HG02588 (cell line): ENCODE results near the gene HSD17B8.
A peak's percentile ranks its signal among the peaks of the same experiment; 100 is the strongest.

Experiments used
- ATAC-seq: cut with Tn5 transposase; IDR thresholded peaks from one replicate; pipeline ENCODE4 v1.9.1; 2021; ENCODE audit warnings: mild to moderate bottlenecking, moderate library complexity; ENCODE audit not compliant: unreplicated experiment

HSD17B8 gene

GRCh38 chr6:33204415-33205190, at the start of gene HSD17B8:
Gene HSD17B8, plus strand, starts transcription at chr6:33204655. Its CDS starts 14 bp downstream, at chr6:33204669.
- peak; percentile 50 for ATAC-seq

- no peak for ATAC-seq
Observed at GRCh38 chr6:33156561-33156960, 47.9 kb upstream of the HSD17B8 start.

GRCh38 chr6:33156964-33157363, 47.5 kb upstream of the HSD17B8 start:
- no peak for ATAC-seq

GRCh38 chr6:33160096-33160495, 44.4 kb upstream of the HSD17B8 start:
- no peak for ATAC-seq

- ATAC-seq, result no peak
Observed at GRCh38 chr6:33160728-33161344, 43.6 kb upstream of the HSD17B8 start.

GRCh38 chr6:33161354-33162331, 42.8 kb upstream of the HSD17B8 start:
- peak; percentile 58 for ATAC-seq

- no peak for ATAC-seq
Observed at GRCh38 chr6:33163540-33163939, 40.9 kb upstream of the HSD17B8 start.

DNA sequence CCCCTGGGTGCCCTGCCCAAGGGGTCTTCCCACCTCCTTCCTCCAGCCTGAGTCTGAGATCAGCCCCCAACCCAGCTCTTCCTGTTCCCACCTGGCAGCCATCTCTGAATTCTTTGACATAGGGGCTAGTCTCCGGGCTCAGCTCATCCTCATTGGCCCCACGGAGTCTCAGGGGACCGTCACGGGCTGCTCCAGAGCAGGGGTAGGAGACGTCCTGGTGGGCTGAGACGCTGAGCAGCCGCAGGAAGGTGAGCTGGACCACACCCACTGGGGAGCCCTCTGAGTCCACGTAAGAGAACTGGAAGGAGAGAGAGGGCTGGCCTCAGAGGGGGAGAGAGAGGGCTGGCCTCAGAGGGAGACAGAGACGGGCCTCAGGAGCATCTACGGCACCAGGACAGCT, 40.3 kb upstream of the HSD17B8 start:
- ATAC-seq, result no peak

DNA sequence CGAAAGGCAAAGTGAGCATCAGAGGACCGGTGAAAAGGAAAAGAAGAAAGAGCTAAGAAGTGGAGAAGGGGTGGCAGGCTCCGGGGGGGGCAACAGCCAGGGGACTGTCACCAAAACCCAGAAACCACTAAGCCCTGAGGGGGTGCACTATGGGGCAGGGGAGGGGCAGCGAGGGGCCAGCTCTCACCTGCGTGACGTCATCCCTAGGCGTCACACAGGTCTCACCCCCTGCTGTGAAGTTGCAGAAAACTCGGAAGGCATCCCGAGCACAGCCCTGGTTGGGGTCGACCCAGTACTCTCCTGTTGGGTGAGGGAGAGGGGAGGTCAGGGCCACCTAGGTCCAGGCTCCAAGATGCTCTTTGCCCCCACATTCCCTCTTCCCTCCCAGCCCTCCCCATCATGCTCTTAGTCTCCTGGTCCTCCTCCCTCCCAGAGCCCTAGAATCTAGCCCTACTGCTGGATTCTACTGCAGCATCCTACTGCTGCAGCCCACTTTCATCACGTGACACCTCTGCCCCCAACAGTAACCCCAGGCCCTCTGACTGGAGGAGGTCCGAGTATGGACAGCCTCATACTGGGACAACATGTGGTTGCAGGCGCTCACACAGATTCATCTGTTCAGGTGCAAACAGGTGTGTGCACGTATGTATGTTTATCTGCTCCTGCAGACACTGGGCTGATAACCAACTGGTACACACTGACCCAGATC, 39.6 kb upstream of the HSD17B8 start:
- ATAC-seq, result no peak

- ATAC-seq, result no peak
Observed at GRCh38 chr6:33165581-33166258, 38.7 kb upstream of the HSD17B8 start.

- no peak for ATAC-seq
Observed at GRCh38 chr6:33166363-33166762, 38.1 kb upstream of the HSD17B8 start.

GRCh38 chr6:33166811-33167210, 37.6 kb upstream of the HSD17B8 start:
- no peak for ATAC-seq

DNA sequence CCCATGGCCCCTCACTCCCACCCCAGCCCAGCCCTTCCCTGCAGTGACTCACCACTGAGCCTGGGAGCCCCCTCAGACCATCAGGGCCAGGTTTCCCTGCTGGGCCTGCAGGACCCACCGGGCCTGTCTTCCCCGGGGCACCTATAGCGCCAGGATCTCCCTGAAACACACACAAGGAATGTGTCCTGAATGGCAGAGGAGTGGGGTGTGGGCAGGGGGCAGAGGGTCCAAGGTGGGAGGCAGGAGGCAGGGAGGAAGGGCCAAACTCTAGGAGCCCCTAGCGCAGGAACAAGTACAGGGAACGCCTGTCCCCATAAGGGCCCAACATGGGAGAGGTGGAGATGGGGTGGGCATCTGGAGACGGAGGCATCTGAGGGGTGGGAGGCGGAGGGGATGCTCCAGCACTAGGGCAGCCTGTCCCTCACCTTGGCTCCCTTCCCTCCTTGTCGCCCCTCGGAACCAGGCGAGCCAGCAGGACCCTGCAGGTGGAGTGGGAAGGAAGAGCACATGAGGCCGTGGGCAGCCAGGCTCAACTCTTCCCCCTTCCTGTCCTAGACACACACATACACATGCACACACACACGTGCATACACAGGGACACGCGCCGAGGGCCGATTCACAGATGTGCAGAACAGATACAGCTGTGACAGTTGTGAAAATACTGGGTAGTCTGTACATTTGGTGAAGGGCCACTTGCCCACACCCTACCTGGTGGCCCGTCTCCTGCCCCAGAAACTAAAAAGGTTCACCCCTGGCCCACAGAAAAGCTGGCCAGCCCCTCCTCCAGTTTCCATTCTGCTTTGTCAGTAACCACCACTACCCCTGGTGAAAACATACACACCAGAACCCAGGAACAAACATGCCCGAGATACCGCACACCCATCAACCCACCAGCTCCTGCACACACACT, 36.8 kb upstream of the HSD17B8 start:
- ATAC-seq, result no peak

- no peak for ATAC-seq
Observed at GRCh38 chr6:33168284-33168601, 36.2 kb upstream of the HSD17B8 start.

DNA sequence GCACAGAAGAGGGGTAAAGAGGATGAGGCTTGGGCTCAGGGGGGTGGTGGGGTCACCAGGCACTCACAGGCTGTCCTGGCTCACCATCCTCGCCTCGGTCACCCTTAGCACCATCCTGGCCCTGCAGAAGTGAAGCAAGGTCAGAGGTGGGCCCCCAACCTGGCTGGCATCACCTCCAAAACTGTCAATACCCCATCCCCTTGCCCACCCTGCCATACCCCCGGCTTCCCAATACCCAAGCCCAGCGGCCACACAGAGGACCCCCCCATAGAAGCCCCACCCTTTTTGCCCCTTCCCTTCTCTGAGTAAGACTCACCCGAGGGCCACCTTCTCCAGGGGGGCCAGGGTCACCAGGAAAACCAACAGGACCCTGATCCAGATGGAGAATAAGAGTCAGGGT, 35.8 kb upstream of the HSD17B8 start:
- ATAC-seq, result no peak

DNA sequence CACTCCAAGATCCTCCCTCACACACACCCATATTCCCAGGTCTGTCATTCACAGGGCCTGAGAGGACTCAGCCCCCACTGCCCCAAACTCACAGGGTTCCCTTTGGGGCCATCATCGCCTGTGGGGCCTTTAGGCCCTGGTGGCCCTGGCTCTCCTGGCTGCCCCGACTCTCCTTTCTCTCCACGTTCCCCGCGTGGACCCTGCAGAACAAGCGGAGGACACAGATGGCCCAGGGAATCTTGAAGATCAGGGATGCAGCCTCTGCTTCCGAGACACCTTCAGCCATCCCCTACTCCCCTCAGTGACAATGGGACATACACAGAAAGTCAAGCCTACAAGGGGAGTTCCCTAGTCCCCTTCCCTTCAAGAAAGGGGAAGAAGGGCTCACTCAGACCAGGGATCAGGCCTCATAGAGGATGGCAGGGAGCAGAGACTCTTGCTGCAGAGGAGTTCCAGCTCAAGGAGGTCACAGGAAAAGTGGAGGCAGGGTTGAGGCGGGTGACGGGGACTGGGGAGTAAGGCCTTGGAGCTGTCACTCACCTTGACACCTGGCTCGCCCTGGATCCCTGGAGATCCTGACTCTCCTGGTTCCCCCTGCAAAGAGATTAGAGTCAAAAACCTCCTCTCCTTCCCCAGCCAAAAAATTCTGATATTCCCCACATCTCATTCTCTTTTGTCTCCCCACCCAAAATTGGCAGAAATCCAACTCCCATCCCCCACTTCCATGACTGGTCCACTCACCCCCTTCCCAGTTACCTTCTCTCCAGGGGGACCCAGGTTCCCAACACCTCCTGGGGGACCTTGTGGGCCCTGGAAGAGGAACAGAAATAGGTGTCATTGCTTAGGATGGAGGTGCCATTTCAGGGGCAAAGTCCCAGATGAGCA, 34.9 kb upstream of the HSD17B8 start:
- ATAC-seq, result no peak

GRCh38 chr6:33170176-33171015, 34.1 kb upstream of the HSD17B8 start:
- no peak for ATAC-seq
